Endometrium (tissue), 2 donors: ENCODE measurements around the gene ANXA10.
"Not testable (repeated sequence)": the region's sequence is repeated elsewhere in the genome, so short reads cannot be mapped to it uniquely, and the experiment has no call there.

Experiments used
- FAIRE-seq: peaks from 2 replicates; lab custom pipeline; 2012; peaks lifted over from hg19 to GRCh38; lab: Jason Lieb, UNC
- donor health status: control.
- donor health status: control.

ANXA10 gene

DNA sequence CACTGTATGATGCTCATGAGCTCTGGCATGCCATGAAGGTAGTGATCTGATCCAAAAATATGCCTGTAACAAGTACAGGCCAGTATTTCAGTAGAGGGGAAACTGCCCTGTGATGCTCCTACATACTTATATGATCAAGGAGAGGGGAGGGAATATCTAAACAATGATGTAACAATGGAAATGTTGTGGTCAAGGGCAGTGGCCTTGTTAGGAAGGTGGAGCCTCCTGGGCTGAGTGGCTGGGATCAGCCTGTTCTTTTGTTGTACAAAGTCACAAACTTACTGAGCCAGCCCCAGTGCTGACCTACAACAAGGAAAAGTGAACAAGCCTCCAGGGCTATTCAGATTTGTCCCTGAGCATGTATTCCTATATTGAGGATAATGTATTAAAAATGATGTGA is 70.3 kb downstream of the ANXA10 start:
- FAIRE-seq = no peak

DNA sequence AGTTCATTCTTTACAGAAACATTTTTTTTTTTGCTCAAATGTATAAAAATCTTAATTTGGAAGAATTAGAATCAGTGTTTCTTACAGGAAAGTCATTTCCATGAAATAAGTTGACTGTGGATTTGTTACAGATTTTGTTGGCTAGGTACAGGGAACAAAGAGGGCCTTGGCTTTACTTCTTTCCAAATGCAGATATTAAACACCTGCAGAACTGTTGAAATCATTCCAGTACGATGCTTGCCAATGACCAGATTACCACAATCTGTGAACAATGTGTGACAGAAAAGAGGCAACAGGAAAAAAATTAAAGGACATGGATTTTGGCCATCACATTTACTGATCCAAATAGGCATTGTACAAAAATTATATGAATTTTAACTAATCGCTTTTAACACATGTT is 70.8 kb downstream of the ANXA10 start:
- no peak for FAIRE-seq

DNA sequence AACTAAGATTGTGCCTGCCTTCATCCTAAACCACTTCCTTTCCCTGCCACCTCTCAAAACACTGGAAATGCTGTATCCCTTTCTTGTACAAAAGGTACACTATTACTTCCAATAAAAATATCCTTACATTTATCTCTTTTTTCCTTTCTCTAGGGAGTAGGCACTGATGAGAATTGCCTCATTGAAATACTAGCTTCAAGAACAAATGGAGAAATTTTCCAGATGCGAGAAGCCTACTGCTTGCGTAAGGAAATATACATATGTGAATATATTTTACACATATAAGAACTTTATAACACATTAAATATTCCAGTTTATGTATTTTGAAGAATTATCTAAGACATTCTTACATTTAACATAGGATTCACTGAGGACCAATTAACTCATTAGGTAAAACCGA is 71.7 kb downstream of the ANXA10 start:
- no peak for FAIRE-seq

DNA sequence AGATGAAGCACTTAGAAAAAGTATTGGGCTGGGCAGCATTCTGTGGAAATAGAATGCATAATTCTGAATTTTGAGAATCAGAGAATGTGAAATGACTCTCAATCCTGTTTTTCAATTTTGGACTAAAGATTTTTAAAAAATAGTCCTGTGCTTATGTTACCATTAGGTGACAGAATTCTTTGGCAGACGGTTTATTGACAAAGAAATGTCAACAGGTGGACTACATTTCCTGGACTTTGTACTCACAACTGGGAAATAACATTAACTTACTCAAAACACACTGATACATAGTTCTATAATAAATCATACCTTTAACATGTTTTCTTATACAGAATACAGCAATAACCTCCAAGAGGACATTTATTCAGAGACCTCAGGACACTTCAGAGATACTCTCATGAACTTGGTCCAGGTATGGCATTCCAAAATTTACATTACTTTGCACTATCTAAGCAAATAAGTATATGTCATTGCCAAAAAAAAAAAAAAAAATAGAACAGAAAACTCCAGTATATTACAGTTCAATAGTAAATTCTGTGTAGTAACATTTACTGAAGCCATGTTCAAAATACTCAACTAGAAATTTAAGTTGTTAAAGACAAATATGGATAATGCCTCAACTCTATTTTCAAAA is 72.7 kb downstream of the ANXA10 start:
- peak; percentile 37 for FAIRE-seq

DNA sequence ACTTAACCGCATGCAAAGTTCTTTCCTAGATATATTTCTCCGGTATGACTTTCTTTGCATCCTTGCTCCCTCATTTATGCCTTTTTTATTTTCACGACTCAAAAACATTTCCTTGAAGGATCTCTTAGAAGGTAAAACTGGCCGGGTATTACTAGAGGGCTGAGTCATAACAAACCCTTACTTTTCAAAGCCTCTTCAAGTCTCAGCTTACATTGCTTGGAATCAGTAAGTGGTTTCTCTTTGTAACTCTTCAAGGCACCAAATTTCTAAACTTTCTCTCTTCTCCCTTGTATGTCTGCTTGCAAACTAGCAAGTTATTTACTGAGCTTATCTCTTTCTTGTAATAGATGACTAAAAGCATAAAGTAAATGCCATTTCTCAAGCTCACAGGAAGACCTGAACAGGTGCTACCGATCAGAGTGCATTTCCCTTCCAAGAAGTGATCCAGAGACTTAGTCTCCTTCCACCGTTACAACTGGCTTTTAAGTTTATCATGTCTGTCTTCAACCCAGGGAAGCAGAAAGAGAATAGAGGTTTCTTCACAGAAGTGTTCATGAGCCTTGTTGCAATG is 75.5 kb downstream of the ANXA10 start:
- FAIRE-seq = no peak

DNA sequence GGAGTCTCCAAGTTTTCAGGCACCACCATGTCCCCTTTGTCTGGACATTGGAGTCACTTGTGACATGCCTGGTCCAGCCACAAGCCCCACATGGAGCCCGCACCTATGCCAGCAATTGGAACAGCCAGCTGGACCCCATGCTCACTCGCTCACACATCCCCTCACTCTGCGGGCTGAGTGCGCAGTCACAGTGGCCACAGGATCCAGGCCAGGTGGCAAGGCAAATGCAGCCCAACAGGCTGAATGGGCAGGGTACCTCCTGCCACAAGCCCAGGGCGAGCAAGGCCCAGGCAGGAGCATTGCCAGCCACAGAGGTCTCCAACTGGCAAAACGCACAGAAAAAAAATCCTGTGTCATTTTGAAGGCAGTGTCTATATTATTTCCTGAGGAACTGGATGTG is 82.0 kb downstream of the ANXA10 start:
- FAIRE-seq = no peak

DNA sequence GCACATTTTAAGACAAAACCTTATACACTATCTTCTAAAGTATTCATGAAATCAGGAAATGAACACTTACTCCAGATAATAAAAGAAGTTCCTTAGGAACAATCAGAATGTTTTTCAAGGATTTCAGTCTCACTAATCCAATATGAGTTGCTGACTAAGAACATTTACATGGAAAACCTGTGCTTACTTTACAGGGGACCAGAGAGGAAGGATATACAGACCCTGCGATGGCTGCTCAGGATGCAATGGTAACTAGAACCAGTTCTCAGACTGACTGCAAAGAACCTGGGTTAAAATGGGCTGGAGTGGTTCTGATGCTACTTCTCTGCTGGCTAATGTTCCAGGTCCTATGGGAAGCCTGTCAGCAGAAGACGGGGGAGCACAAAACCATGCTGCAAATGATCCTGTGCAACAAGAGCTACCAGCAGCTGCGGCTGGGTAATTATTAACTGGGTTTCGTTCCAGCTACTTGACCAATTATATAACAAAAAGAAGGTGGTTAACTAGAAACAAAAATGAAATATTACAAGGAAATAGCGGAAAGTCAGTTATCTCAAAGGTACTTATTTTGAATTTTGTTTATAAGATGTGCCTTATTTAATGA is 85.3 kb downstream of the ANXA10 start:
- FAIRE-seq = no peak

DNA sequence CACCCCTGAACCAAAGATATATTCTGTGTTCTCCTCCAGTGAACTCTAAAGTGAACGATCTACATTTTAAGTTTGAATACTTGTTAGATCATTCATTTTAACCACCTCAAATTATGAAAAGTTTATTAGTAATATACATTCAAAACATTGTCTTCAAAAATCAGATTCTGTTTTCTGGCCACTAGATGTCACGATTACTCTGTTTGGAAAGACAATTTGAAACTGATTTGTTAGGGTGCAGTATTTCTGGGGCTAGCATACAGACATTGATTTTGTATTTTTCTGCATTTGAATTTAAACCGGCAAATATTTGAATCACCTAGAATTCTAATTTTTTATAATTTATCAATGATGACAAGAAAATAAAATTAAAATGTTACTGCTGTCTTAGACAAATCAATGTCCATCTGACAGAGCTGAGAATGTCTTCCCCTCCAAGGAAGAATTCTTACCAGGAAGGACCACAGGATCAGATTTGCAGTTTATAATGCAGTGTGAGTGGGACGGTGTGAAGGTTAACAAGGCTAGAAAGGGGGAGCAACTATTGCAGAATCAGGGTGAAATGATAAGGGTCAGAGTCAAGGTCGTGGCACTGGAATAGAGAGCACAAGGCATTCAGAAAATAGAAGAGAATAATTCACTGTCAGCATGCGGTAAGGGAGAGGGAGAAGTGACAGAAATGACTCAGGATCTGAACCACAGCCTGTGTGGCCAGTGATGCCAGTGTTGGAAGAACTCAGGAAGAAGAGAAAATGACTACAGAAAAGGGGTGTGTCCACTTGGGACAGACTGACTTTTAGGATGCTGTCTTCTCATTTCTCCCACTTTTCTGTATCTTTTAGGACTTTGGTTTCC is 91.6 kb downstream of the ANXA10 start:
- peak; percentile 93 for FAIRE-seq

DNA sequence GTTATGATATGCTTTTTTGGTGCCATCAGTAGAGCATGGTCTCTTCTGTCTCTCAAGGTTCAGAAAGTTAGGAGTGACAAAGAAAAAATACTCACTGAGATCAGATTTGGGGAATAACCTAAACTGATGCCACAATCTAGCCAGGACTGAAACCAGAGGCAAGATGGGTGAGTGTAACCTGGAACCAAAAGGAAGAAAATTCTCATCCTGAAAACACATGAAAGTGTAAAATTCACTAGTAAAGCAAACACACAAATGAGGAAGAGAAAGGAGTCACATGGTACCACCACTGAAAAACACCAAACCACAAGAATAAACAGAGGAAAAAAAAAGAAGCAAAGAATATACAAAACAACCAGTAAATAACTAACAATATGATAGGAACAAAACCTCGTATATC is 96.4 kb downstream of the ANXA10 start:
- FAIRE-seq = no peak

DNA sequence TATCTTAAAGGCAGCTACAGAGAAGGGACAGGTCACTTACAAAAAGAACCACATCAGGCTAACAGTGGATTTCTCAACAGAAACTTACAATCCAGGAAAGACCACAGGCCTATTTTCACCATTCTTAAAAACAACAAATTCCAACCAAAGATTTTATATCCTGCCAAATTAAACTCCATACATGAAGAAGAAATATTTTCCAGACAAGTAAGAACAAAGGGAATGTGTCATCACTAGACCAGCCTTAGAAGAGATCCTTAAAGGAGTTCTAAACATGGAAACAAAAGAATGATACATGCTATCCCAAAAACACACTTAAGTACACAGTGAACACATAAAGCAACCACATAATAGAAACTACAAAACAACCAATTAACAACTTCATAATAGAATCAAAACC is 105.6 kb downstream of the ANXA10 start:
- no peak for FAIRE-seq

DNA sequence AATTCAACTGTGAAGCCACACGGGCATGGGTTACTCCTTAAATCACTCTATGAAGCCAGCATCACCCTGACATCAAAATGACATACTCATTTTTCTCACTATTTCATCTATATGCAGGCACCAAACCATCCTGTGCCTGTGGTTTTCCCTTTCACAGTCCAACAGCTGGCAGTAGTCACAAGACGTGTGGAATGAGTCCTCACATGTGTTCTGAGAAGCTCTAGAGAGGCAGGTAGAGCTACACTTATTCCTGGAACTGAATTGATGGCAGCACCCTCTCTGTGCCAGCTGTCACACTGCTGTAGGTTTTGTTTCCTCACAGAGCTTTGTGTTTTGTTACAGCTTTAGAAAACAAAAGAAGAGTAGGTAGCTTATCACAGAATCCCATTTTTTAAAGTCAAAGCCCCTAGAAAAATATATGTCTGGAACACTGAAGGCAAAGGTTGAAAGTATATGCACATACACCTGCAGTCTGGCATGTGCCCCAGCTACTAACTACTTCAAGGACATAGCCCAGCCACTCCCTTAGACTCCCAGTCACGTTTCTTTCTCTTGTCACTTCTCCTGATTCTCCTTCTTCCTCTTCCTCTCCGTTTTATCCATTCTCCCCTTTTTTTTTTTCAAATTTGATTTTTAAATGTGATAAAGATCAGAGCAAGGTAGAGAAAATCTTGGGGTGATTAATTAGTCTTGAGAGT is 107.1 kb downstream of the ANXA10 start:
- no peak for FAIRE-seq

DNA sequence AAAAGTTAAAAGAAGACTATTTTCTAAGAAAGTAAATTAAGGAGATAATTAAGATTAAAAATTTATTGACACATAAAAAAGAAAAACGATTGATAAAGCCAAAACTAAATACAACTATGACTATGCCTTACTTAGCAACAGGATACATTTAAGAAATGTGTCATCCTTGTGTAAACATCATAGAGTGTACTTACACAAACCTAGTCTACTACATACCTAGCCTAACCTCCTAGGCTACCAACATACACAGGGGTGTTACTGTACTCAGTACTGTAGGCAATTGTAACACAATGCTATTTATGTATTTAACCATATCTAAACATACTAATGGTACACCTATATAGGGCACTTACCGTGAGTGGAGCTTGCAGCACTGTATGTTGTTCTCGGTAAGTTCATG is 108.3 kb downstream of the ANXA10 start:
- no peak for FAIRE-seq

DNA sequence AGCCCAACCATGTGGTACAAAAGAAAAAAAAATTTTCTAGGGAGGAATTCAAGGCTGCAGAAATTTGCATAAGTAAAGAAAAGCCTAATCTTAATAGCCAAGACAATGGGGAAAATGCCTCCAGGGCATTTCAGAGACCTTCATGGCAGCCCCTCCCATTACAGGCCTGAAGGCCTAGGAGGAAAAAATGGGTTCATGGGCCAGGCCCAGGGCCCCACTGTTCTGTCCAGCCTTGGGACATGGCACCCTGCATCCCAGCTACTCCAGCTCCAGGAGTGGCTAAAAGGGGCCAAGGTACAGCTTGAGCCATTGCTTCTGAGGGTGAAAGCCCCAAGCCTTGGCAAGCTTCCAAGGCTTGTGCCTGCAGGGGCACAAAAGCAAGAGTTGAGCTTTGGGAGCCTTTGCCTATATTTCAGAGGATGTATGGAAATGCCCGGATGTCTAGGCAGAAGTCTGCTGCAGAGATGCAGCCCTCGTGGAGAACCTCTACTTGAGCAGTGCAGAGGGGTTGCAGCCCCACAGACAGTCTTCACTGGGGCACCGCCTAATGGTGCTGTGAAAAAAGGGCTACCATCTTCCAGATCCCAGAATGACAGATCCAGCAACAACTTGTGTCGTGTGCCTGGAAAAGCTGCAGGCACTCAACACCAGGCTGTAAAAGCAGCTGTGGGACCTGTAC is 111.0 kb downstream of the ANXA10 start:
- FAIRE-seq = no peak

DNA sequence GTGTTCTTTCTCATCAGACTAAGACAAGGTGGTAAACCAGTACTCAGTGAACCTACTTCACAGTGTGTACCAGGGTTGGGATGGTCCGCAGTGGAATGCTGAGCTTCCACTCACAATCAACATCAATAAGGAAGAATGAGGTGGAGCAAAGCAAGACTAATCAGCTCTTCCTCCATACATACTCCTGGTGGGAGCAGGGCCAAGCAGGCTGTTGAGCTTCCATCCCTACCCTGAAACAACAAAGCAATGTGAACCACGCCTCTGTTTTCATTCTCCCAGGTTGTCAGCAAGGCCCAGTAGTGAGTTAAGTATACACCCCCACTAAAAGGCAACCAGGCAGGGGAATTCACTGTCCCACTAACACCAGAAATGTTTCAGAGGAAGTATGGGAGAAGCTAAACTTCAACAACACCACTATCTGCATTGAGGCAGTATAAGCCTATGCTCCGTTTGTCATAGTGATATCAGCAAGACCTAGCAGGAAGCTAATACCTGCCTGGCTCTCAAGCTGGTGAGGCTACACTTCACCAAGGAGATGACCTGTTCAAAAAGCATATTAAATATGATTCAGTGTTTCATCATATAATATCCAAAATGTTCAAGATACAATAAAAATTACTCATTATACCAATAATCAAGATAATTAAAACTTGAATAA is 116.7 kb downstream of the ANXA10 start:
- no peak for FAIRE-seq

DNA sequence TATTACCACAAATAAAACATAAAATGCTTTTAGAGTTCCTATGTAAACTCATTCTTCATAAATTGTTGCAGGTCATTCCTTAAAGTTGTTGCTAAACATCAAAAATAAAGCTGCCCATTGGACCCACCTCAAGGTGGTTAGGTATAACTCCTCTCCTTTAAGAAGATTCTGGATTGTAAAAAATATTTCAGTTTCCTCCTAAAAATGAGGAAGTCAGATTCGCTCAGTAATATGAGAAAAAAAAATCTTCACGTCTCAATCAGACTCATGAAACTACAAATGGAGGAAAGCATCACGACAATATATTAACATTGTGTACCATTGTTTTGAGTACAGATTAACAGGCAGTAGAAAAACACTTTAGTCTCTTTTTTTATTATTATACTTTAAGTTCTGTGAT is 120.3 kb downstream of the ANXA10 start:
- FAIRE-seq = no peak

DNA sequence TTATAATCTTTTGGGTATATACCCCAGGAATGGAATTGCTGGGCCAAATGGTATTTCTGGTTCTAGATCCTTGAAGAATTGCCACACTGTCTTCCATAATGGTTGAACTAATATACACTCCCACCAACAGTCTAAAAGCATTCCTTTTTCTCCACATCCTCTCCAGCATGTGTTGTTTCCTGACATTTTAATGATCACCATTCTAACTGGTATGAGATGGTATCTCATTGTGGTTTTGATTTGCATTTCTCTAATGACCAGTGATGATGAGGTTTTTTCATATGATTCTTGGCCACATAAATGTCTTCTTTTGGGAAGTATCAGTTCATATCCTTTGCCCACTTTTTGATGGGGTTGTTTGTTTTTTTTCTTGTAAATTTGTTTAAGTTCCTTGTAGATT is 121.2 kb downstream of the ANXA10 start:
- FAIRE-seq = not testable (repeated sequence)

DNA sequence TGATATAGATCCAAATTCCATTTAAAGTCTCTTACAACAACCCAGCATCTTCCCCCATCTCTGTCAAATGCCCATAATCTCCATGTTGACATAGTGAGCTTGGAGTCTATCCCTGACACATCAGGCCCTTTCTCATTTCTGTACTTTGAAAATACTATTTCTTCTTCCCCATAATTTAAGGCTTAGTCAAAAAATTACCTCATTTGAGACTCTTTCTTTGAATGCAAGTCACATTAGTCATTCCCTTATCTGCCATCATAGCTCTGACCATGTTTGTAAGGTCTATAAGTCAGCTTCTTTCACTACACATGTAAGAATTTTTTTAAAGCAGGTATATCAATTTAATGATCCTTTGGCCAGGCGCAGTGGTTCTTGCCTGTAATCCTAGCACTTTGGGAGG is 126.3 kb downstream of the ANXA10 start:
- FAIRE-seq = no peak

DNA sequence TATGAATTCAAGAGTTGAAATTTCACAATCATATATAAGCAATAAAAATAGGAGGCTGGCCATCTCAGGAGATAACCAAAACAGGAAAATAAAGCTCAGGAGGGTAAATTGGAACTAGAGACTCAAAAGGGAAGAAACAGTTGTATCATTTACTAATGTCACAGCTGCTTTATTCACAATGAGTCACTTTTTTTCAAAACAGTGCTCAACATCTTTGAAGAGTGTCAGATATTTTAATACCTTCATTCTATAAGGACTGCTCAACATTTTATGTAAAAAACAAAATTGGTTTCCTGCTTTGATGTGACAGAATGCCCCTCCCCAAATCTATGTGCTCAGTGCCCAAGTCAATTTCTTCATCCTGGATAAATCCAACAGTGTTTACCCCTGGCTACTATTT is 128.6 kb downstream of the ANXA10 start:
- no peak for FAIRE-seq

DNA sequence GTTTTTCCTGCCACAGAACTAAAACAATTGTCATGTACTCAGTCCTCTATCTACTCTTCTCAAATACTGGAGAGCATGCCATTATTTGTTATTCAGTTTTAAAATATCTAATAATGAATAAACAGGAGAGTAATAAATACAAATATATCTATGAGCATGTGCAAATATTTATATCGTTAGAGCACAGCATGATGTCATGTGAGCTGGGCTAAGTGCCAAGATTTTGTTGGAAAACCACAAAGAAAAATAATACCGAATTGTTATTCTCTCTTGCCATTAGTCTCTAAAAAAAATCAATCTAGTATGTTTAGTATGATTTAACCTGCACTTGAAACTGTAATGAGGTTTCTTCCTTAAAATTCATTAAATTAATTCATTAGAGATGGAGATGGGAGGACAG is 129.0 kb downstream of the ANXA10 start:
- peak; percentile 45 for FAIRE-seq
